Activated B cell treated with CpG ODN at 0.5 μM for 24 hours (primary cell): ENCODE results near the gene SLC66A2. TPM values are rescaled to one million over a fixed set of nuclear protein-coding genes. Genes with fewer than 3 reads are reported as not detected.

Source experiments
- ATAC-seq: fragments of 200-7000 bp; cut with Tn5 transposase; one replicate; pipeline ENCODE4 v1.10.0; 2021; ENCODE audit warnings: low read depth, mild to moderate bottlenecking, moderate library complexity
- CTCF ChIA-PET: fragments of 350-600 bp; sonication (Branson Sonifier 250); formaldehyde crosslinking; loops from one replicate; lab custom pipeline; 2021; ENCODE audit warnings: antibody characterized with exemption; lab: Charles Lee
- POLR2A ChIA-PET: fragments of 350-600 bp; sonication (Branson Sonifier 250); formaldehyde crosslinking; loops from one replicate; lab custom pipeline; 2021; ENCODE audit warnings: antibody characterized with exemption; lab: Charles Lee
- DNase-seq: peaks from one replicate; pipeline ENCODE4 v3.0.0; 2022
- H3K27ac Mint-ChIP-seq: one replicate; pipeline ENCODE4 v1.8.0; 2020; ENCODE audit warnings: mixed read lengths
- H3K27me3 Mint-ChIP-seq: one replicate; pipeline ENCODE4 v1.8.0; 2021; ENCODE audit warnings: mixed read lengths
- H3K36me3 Mint-ChIP-seq: one replicate; pipeline ENCODE4 v1.8.0; 2021; ENCODE audit warnings: low read depth, mixed read lengths
- H3K4me1 Mint-ChIP-seq: one replicate; pipeline ENCODE4 v1.8.0; 2021; ENCODE audit warnings: mixed read lengths
- H3K4me3 Mint-ChIP-seq: one replicate; pipeline ENCODE4 v1.8.0; 2020; ENCODE audit warnings: mild to moderate bottlenecking, mixed read lengths
- H3K9me3 Mint-ChIP-seq: one replicate; pipeline ENCODE4 v1.8.0; 2020; ENCODE audit warnings: mixed read lengths
- CTCF ChIP-seq: fragments of 200-600 bp; IDR thresholded peaks from one replicate; pipeline ENCODE4 v1.8.0; 2022; ENCODE audit warnings: antibody characterized with exemption, mild to moderate bottlenecking
- intact Hi-C: fragments of 100-400 bp; cut with micrococcal nuclease; formaldehyde crosslinking; loops from one replicate; pipeline ENCODE4 v1.15.1; 2024
- total RNA-seq: library from RNA; stranded (reverse); gene quantifications from 2 replicates; pipeline ENCODE4 v1.2.3, GENCODE V29; 2022

The SLC66A2 gene
- total RNA-seq, 1 donor from 2014 or later = 36.4 TPM

DNA sequence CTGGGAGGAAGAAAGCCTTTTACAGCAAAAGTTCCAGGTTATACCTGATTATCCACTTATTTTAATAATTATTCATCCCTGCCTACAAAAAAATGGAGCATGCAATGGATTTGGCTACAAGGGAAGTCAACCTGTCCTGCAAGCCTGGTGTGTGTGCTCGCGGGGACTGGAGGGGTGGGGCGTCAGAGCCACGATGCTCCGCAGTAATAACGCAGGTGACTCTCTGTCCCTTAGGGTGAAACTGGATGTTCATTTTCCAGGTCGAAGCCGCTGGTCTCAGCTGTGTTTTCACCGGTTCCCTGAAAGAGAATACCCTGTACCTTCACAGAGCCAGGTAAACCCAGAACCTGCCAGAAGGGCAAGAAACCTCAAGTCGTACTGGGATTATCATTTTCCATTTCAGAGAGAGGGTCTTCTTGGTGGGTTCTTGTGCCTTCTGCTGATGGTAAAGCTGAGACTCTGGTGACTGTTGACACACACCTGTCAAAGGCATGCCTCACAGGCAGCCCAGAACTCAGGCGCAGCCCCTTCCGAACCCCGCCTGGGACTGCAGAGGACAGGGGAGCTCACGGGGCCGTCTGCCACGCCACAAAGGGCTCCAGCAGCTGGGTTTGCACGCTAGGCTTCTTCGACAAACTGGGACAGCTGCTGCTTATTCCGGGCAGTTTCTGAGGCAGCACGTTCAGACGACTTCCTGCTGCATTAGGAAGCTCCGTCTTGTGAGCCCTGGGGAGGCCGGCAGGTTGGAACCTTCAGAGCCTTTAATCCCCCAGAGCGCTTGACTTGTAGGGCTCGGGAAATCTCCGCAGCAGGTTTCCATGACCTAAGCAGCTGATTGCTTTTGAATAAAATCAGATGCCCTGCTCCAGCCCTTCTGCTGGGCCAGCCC is 95.1 kb downstream of the SLC66A2 start:
- ChIA-PET CTCF (no interaction called here), POLR2A (interaction anchor here (0.9 to 1.0 kb wide), 2 partner anchors 93 to 132 kb away, joined by 3 to 4 read pairs; partner anchors contain the start of gene TXNL4A)
- intact Hi-C loops = loop anchor here (5.0 to 10.0 kb wide), 2 partner anchors 58 to 96 kb away; partner anchors contain the start of gene SLC66A2
- DNase-seq = no peak
- no peaks in the 10 kb centered on the region for H3K36me3 Mint-ChIP-seq
- no peaks in the 10 kb centered on the region for H3K27me3 Mint-ChIP-seq
- peaks cover 30% of the 10 kb centered on the region for H3K4me1 Mint-ChIP-seq
- peak overlapping the region; percentile 26 for H3K4me3 Mint-ChIP-seq
- ATAC-seq = peak; percentile 57
- H3K27ac Mint-ChIP-seq = no peak overlapping the region
- TF ChIP-seq CTCF = no peak
- peaks cover 4% of the 10 kb centered on the region for H3K9me3 Mint-ChIP-seq

DNA sequence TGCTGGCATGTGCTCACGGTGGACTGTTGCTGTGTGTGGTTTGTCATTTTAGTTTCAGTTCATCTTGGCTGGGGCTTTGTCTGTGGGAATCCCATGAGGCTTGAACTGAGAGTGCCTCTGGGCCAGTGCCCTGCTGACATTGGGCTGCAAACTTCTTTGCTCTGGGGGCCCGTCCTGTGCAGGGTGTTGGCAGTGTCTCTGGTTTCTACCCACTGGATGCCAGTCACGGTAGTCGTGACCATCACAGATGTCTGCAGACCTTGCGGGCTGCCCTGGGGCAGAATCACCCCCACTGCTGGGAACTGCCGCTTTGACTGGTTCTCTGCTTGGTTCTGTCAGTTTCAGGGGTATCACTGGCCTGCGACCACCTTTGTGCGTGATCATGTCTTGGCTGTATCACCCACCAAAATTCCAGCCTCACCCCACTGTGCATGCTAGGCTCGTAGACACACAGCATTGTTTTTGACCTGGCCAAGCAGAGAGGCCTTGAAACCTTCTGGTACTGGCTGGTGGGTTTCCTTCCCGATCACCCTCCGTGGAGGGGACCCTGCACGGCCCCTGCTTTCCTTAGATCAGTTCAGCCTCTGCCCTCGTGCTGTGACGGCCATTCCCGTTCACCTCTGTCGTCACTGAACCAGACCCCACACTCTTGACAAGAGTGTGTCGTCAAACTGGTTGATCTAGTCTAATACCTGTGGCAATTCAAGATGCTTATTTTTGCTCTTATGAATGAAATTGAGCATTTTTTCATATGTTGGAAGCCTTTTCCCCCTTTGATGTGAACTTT is 96.1 kb downstream of the SLC66A2 start:
- intact Hi-C loops = loop anchor here (1.0 to 10.0 kb wide), 3 partner anchors 35 to 97 kb away; partner anchors contain the start of gene SLC66A2
- peaks cover 30% of the 10 kb centered on the region for H3K4me1 Mint-ChIP-seq
- ChIA-PET CTCF (no interaction called here), POLR2A (no interaction called here)
- DNase-seq (no peak), ATAC-seq (peak; percentile 89)
- H3K27ac Mint-ChIP-seq = peak overlapping the region; percentile 21
- no peak for TF ChIP-seq CTCF
- peak overlapping the region; percentile 35 for H3K4me3 Mint-ChIP-seq
- H3K9me3 Mint-ChIP-seq = no peaks in the 10 kb centered on the region
- H3K27me3 Mint-ChIP-seq = no peaks in the 10 kb centered on the region
- H3K36me3 Mint-ChIP-seq = no peaks in the 10 kb centered on the region

GRCh38 chr18:79853993-79854364 is 97.5 kb downstream of the SLC66A2 start:
- CTCF ChIA-PET = no interaction called here
- Mint-ChIP-seq H3K27ac (no peak overlapping the region), H3K4me1 (peaks cover 30% of the 10 kb centered on the region), H3K27me3 (no peaks in the 10 kb centered on the region), H3K36me3 (no peaks in the 10 kb centered on the region), H3K4me3 (no peak overlapping the region), H3K9me3 (no peaks in the 10 kb centered on the region)
- intact Hi-C loops = loop anchor here (10.0 kb wide), 1 partner anchor 61 kb away; no protein-coding TSS in a partner anchor
- POLR2A ChIA-PET = no interaction called here
- DNase-seq = no peak
- TF ChIP-seq CTCF = no peak
- ATAC-seq = no peak

- Mint-ChIP-seq H3K27ac (no peak overlapping the region), H3K36me3 (no peaks in the 10 kb centered on the region), H3K9me3 (no peaks in the 10 kb centered on the region), H3K4me3 (no peak overlapping the region), H3K4me1 (peaks cover 30% of the 10 kb centered on the region), H3K27me3 (no peaks in the 10 kb centered on the region)
- DNase-seq (no peak), ATAC-seq (no peak)
- POLR2A ChIA-PET = no interaction called here
- intact Hi-C loops = loop anchor here (10.0 kb wide), 1 partner anchor 61 kb away; no protein-coding TSS in a partner anchor
- CTCF ChIA-PET = no interaction called here
- TF ChIP-seq CTCF = no peak
Measured at GRCh38 chr18:79853303-79853992, 98.0 kb downstream of the SLC66A2 start.
